ENCODE results near the gene VSIG10L. TPM values are rescaled to one million over a fixed set of nuclear protein-coding genes. Genes with fewer than 3 reads are reported as not detected.

The VSIG10L gene
- polyA plus RNA-seq, 3 donors = 4.1 to 5.8 (median 5.6) TPM

Other genes starting within 250 kb of the VSIG10L start
- 1 to 10 TPM; 3.0 to 5.1 (median 4.3) TPM for gene CTU1, start 233.7 kb downstream of the VSIG10L start, polyA plus RNA-seq (ENCODE audit: insufficient read length in 3 of 3)
- 1 to 10 TPM; 1.5 to 1.8 (median 1.5) TPM for gene SIGLEC9, start 217.2 kb downstream of the VSIG10L start, polyA plus RNA-seq (ENCODE audit: insufficient read length in 3 of 3)
- gene SIGLEC7, start 199.8 kb downstream of the VSIG10L start, polyA plus RNA-seq (ENCODE audit: insufficient read length in 3 of 3) = under 1 TPM; 0.33 to 0.43 (median 0.36) TPM
- 1 to 10 TPM; 1.8 to 2.5 (median 2.3) TPM for gene CD33, start 117.1 kb downstream of the VSIG10L start, polyA plus RNA-seq (ENCODE audit: insufficient read length in 3 of 3)
- not detected for gene SIGLECL1, start 91.1 kb downstream of the VSIG10L start, polyA plus RNA-seq (ENCODE audit: insufficient read length in 3 of 3)
- gene IGLON5, start 30.5 kb downstream of the VSIG10L start, polyA plus RNA-seq (ENCODE audit: insufficient read length in 3 of 3) = 1 to 10 TPM; 1.9 to 4.7 (median 3.5) TPM
- 100 to 1,000 TPM; 143 to 171 (median 160) TPM for gene ETFB, start 24.2 kb upstream of the VSIG10L start, polyA plus RNA-seq (ENCODE audit: insufficient read length in 3 of 3)
- gene CLDND2, start 26.9 kb upstream of the VSIG10L start, polyA plus RNA-seq (ENCODE audit: insufficient read length in 3 of 3) = 1 to 10 TPM; 1.8 to 2.7 (median 2.6) TPM
- gene NKG7, start 30.5 kb upstream of the VSIG10L start, polyA plus RNA-seq (ENCODE audit: insufficient read length in 3 of 3) = 1 to 10 TPM; 1.6 to 2.1 (median 1.8) TPM
- gene LIM2, start 45.8 kb upstream of the VSIG10L start, polyA plus RNA-seq (ENCODE audit: insufficient read length in 3 of 3) = under 1 TPM; 0.35 to 0.60 (median 0.44) TPM
- under 1 TPM; 0.22 to 0.39 (median 0.36) TPM for gene C19orf84, start 48.5 kb upstream of the VSIG10L start, polyA plus RNA-seq (ENCODE audit: insufficient read length in 3 of 3)
- 1 to 10 TPM; 1.1 to 1.7 (median 1.6) TPM for gene SIGLEC10, start 75.5 kb upstream of the VSIG10L start, polyA plus RNA-seq (ENCODE audit: insufficient read length in 3 of 3)
- gene SIGLEC8, start 116.3 kb upstream of the VSIG10L start, polyA plus RNA-seq (ENCODE audit: insufficient read length in 3 of 3) = under 1 TPM in 1 of 3 donors, not detected in 2; 0.10 TPM
- gene CEACAM18, start 136.4 kb upstream of the VSIG10L start, polyA plus RNA-seq (ENCODE audit: insufficient read length in 3 of 3) = not detected
- under 1 TPM in 2 of 3 donors, not detected in 1; 0.13 to 0.19 TPM for gene SIGLEC12, start 159.7 kb upstream of the VSIG10L start, polyA plus RNA-seq (ENCODE audit: insufficient read length in 3 of 3)
- gene SIGLEC6, start 189.5 kb upstream of the VSIG10L start, polyA plus RNA-seq (ENCODE audit: insufficient read length in 3 of 3) = under 1 TPM in 1 of 3 donors, not detected in 2; 0.16 TPM
- 10 to 100 TPM; 15.3 to 22.0 (median 17.3) TPM for gene ZNF175, start 229.1 kb upstream of the VSIG10L start, polyA plus RNA-seq (ENCODE audit: insufficient read length in 3 of 3)

All from renal pelvis (tissue), 3 donors.